Caco-2 (cell line): ENCODE measurements around the gene DNAH1. TPM values are rescaled to one million over a fixed set of nuclear protein-coding genes. Genes with fewer than 3 reads are reported as not detected.

ENCODE experiments used
- BruUV-seq: library from RNA; stranded (reverse); fragments of 400-500 nt; replicated peaks from 2 replicates; lab custom pipeline; 2021; lab: Mats Ljungman, UMichigan
- CTCF ChIA-PET: fragments of 300-600 bp; sonication (Branson Sonifier 250); formaldehyde crosslinking; loops from one replicate; lab custom pipeline; 2022; ENCODE audit warnings: antibody characterized with exemption; lab: Charles Lee
- POLR2A ChIA-PET: fragments of 300-600 bp; sonication (Branson Sonifier 250); formaldehyde crosslinking; loops from one replicate; lab custom pipeline; 2022; ENCODE audit warnings: antibody characterized with exemption; lab: Charles Lee
- DNase-seq, 2 experiments: peaks; one replicate each; pipeline versions ENCODE4 v3.0.0 to v3.0.0-alpha.2; 2020 to 2022
- H3K27me3 ChIP-seq: replicated peaks from 2 replicates; pipeline ENCODE4 v1.6.0; 2011; ENCODE audit warnings: low read length; ENCODE audit not compliant: control insufficient read depth, insufficient read depth
- H3K36me3 ChIP-seq: 2 replicates; pipeline ENCODE4 v1.5.1; 2011; ENCODE audit warnings: low read length; ENCODE audit not compliant: control insufficient read depth, insufficient read depth
- H3K4me1 ChIP-seq: fragments of 250-450 bp; sonication (Bioruptor Pico); 2 replicates; pipeline ENCODE4 v1.5.1; 2020; ENCODE audit warnings: mild to moderate bottlenecking
- H3K4me3 ChIP-seq: 2 replicates; pipeline ENCODE4 v1.5.1; 2011; ENCODE audit warnings: low read depth, mild to moderate bottlenecking, control low read depth, low read length
- H3K9me3 ChIP-seq: fragments of 250-450 bp; sonication (Bioruptor Pico); 2 replicates; pipeline ENCODE4 v1.5.1; 2020; ENCODE audit warnings: mild to moderate bottlenecking, moderate library complexity
- H3K27ac Mint-ChIP-seq: one replicate; pipeline ENCODE4 v1.8.0; 2022; ENCODE audit warnings: mixed read lengths; ENCODE audit not compliant: unreplicated experiment
- H3K27me3 Mint-ChIP-seq: one replicate; pipeline ENCODE4 v1.8.0; 2022; ENCODE audit warnings: mixed read lengths; ENCODE audit not compliant: insufficient read depth, unreplicated experiment
- H3K36me3 Mint-ChIP-seq: one replicate; pipeline ENCODE4 v1.8.0; 2022; ENCODE audit warnings: mild to moderate bottlenecking, mixed read lengths; ENCODE audit not compliant: insufficient read depth, unreplicated experiment
- H3K4me1 Mint-ChIP-seq: one replicate; pipeline ENCODE4 v1.8.0; 2022; ENCODE audit warnings: low read depth, mixed read lengths; ENCODE audit not compliant: unreplicated experiment
- H3K4me3 Mint-ChIP-seq: one replicate; pipeline ENCODE4 v1.8.0; 2022; ENCODE audit warnings: mild to moderate bottlenecking, moderate library complexity, mixed read lengths; ENCODE audit not compliant: unreplicated experiment
- H3K9me3 Mint-ChIP-seq: one replicate; pipeline ENCODE4 v1.8.0; 2022; ENCODE audit warnings: mixed read lengths; ENCODE audit not compliant: unreplicated experiment
- CTCF ChIP-seq, 2 experiments: fragments of 200-600 bp in 1 of 2; IDR thresholded peaks; 1 replicate in 1 of 2; 2 replicates in 1 of 2; pipeline versions ENCODE4 v1.5.1 to v1.8.0; 2011 to 2022; ENCODE audit warnings: antibody characterized with exemption in 1 of 2, control low read depth in 1 of 2, inconsistent platforms in 1 of 2, low read depth in 1 of 2, low read length in 1 of 2, mild to moderate bottlenecking in 1 of 2, moderate library complexity in 1 of 2; ENCODE audit not compliant: insufficient read depth in 1 of 2, severe bottlenecking in 1 of 2, unreplicated experiment in 1 of 2
- intact Hi-C: fragments of 100-400 bp; cut with micrococcal nuclease; formaldehyde crosslinking; loops from one replicate; pipeline ENCODE4 v1.10.0; 2022; ENCODE audit not compliant: unreplicated experiment
- total RNA-seq: library from RNA; stranded (reverse); gene quantifications from 2 replicates; pipeline ENCODE4 v1.2.3, GENCODE V29; 2022

The DNAH1 gene
- total RNA-seq, 1 experiment from 2014 or later: 4.1 TPM

- Histone ChIP-seq H3K9me3 (no peaks in the 10 kb centered on the region), H3K36me3 (peaks cover 12% of the 10 kb centered on the region), H3K4me1 (peaks cover 31% of the 10 kb centered on the region), H3K27me3 (no peaks in the 10 kb centered on the region), H3K4me3 (no peak overlapping the region)
- intact Hi-C loops: no loop called here
- peaks cover 29% of the 10 kb centered on the region for H3K4me1 Mint-ChIP-seq
- no peak for DNase-seq
- H3K27ac Mint-ChIP-seq: no peak overlapping the region
- no peaks in the 10 kb centered on the region for H3K27me3 Mint-ChIP-seq
- no peak for TF ChIP-seq CTCF (IDR thresholded peaks at IDR 0.05; ENCODE audit: insufficient read depth in 1 of 2, low read depth in 1 of 2, low read length in 1 of 2, severe bottlenecking in 1 of 2, unreplicated experiment in 1 of 2)
- no peak overlapping the region for H3K4me3 Mint-ChIP-seq
- ChIA-PET POLR2A (no interaction called here), CTCF (interaction anchor here (2.0 kb wide), 1 partner anchor 45 kb away, joined by 7 read pairs; no protein-coding TSS in a partner anchor)
- H3K36me3 Mint-ChIP-seq: peaks cover 66% of the 10 kb centered on the region
- H3K9me3 Mint-ChIP-seq: no peaks in the 10 kb centered on the region
- no TSS peak for BruUV-seq
Observed at GRCh38 chr3:52294320-52295150, 21.6 kb upstream of the DNAH1 start.

- peaks cover 36% of the 10 kb centered on the region for H3K4me1 Mint-ChIP-seq
- Histone ChIP-seq H3K27me3 (no peaks in the 10 kb centered on the region), H3K36me3 (peaks cover 12% of the 10 kb centered on the region), H3K9me3 (no peaks in the 10 kb centered on the region), H3K4me1 (peaks cover 43% of the 10 kb centered on the region), H3K4me3 (no peak overlapping the region)
- H3K27ac Mint-ChIP-seq: no peak overlapping the region
- peaks cover 68% of the 10 kb centered on the region for H3K36me3 Mint-ChIP-seq
- BruUV-seq: no TSS peak
- DNase-seq: no peak
- no peak overlapping the region for H3K4me3 Mint-ChIP-seq
- intact Hi-C loops: no loop called here
- ChIA-PET POLR2A (no interaction called here), CTCF (interaction anchor here (0.6 to 2.0 kb wide), 2 partner anchors 44 to 295 kb away, joined by 3 to 7 read pairs; no protein-coding TSS in a partner anchor)
- H3K27me3 Mint-ChIP-seq: no peaks in the 10 kb centered on the region
- TF ChIP-seq CTCF (IDR thresholded peaks at IDR 0.05; ENCODE audit: insufficient read depth in 1 of 2, low read depth in 1 of 2, low read length in 1 of 2, severe bottlenecking in 1 of 2, unreplicated experiment in 1 of 2): no peak
- no peaks in the 10 kb centered on the region for H3K9me3 Mint-ChIP-seq
Observed at GRCh38 chr3:52295671-52296208, 20.4 kb upstream of the DNAH1 start.

GRCh38 chr3:52297242-52298148 is 18.6 kb upstream of the DNAH1 start:
- Histone ChIP-seq H3K9me3 (no peaks in the 10 kb centered on the region), H3K4me1 (peaks cover 43% of the 10 kb centered on the region), H3K4me3 (no peak overlapping the region), H3K27me3 (no peaks in the 10 kb centered on the region), H3K36me3 (peaks cover 9% of the 10 kb centered on the region)
- no TSS peak for BruUV-seq
- TF ChIP-seq CTCF (IDR thresholded peaks at IDR 0.05; ENCODE audit: insufficient read depth in 1 of 2, low read depth in 1 of 2, low read length in 1 of 2, severe bottlenecking in 1 of 2, unreplicated experiment in 1 of 2): no peak
- Mint-ChIP-seq H3K36me3 (peaks cover 62% of the 10 kb centered on the region), H3K4me1 (peaks cover 33% of the 10 kb centered on the region), H3K27ac (peak overlapping the region; percentile 78), H3K4me3 (no peak overlapping the region), H3K27me3 (no peaks in the 10 kb centered on the region), H3K9me3 (no peaks in the 10 kb centered on the region)
- no peak for DNase-seq
- POLR2A ChIA-PET: interaction anchor here (0.8 to 1.1 kb wide), 2 partner anchors 8 to 10 kb away, joined by 3 to 4 read pairs; partner anchors contain the start of gene GLYCTK
- intact Hi-C loops: no loop called here
- CTCF ChIA-PET: interaction anchor here (1.1 to 1.4 kb wide), 2 partner anchors 41 to 88 kb away, joined by 4 to 5 read pairs; no protein-coding TSS in a partner anchor
